HPDE6-E6E7 (cell line): ENCODE results near the gene CAMK1D.
"Not testable (repeated sequence)": the region's sequence is repeated elsewhere in the genome, so short reads cannot be mapped to it uniquely, and the experiment has no call there.

Source experiments
- DNase-seq: peaks from one replicate; pipeline ENCODE4 v3.0.0; 2011; ENCODE audit warnings: missing footprints; ENCODE audit errors: extremely low spot score

CAMK1D gene

DNA sequence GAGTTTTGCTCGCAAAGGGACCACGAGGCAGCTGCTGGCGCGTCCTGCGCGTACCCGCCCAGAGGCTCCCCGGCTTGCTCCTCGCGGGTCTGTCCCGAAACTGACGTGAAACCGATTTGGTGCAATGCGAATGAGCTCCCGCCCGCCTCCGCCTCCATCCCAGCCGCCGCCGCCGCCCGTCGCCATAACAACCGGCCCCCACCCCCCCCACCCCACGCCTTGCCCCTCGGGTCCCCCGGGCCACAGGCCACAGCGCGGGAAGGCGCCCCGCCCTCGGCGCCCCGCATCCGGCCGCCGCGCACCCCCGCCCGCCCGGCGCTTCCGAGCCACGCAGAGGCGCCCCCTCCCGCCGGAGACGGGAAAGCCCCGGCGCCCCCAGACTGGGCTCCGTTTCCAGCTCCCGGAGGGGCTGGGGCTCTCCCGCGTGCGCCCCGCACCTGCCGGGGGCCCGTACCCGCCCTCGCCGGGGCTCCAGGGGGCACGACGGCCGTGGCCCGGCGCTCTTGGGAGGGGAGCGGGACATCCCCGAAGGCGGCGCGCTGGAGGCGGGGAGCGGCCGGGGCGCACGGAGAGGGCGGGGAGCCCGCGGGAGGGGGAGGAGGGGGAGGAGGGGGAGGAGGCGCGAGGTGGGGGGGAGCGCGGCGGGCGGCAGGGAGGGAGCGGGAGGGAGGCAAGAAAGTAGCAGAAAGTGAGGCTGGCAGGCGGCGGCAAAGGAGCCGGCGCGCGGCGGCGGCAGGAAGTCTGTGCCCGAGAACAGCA lies at the start of gene CAMK1D:
TSS of gene CAMK1D (plus strand) at position 678 of the 759 bp plus-strand sequence.
- no peak for DNase-seq

GRCh38 chr10:12301036-12301435 lies 48.3 kb upstream of the CAMK1D start:
- DNase-seq, result not testable (repeated sequence)

GRCh38 chr10:12308057-12308456 lies 41.3 kb upstream of the CAMK1D start:
- DNase-seq, result no peak

GRCh38 chr10:12308736-12309375 lies 40.5 kb upstream of the CAMK1D start:
- no peak for DNase-seq

DNA sequence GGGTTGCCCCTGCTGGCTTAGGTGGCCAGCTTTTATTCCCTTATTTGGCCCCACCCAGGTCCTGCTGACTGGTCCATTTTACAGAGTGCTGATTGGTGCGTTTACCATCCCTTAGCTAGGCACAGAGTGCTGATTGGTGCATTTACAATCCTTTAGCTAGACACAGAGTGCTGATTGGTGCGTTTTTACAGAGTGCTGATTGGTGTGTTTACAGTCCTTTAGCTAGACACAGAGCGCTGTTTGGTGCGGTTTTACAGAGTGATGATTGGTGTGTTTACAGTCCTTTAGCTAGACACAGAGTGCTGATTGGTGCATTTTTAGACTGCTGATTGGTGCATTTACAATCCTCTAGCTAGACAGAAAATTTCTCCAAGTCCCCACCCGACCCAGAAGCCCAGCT lies 39.6 kb upstream of the CAMK1D start:
- not testable (repeated sequence) for DNase-seq

GRCh38 chr10:12314836-12315235 lies 34.5 kb upstream of the CAMK1D start:
- DNase-seq, result no peak

DNA sequence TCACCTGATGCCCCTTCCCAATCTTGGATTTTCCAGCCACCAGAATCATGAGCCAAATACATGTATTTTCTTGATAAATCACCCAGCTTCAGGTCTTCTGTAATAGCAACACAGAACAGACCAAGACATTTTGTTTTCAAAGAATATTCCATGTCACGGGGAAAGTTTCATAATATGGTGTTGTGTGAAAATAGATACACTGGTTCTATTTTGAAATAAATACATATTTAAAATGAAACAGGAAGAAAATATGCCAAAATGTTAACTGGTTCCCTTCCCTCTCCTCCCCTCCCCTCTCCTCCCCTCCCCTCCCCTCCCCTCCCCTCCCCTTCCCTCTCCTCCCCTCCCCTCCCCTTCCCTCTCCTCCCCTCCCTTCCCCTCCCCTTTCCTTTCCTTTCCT lies 30.3 kb upstream of the CAMK1D start:
- DNase-seq, result no peak

- DNase-seq, result no peak
These were observed 28.5 kb upstream of the CAMK1D start for GRCh38 chr10:12320892-12321291.

- DNase-seq, result peak; percentile 16
These were observed 27.7 kb upstream of the CAMK1D start for GRCh38 chr10:12321641-12322040.

GRCh38 chr10:12322583-12323131 lies 26.7 kb upstream of the CAMK1D start:
- no peak for DNase-seq

DNA sequence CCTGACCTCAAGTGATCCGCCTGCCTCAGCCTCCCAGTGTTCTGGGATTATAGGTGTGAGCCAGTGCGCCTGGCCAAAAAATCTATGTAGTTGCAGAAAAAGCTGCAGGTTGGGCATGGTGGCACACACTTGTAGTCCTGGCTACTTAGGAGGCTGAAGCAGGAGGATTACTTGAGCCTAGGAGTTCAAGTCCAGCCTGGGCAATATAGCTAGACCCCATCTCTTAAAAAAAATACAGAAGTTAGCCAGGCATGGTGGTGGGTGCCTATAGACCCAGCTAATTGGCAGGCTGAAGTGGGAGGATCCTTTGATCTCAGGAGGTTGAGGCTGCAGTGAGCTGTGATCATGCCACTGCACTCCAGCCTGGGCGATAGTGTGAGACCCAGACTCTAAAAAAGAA lies 24.8 kb upstream of the CAMK1D start:
- no peak for DNase-seq

DNA sequence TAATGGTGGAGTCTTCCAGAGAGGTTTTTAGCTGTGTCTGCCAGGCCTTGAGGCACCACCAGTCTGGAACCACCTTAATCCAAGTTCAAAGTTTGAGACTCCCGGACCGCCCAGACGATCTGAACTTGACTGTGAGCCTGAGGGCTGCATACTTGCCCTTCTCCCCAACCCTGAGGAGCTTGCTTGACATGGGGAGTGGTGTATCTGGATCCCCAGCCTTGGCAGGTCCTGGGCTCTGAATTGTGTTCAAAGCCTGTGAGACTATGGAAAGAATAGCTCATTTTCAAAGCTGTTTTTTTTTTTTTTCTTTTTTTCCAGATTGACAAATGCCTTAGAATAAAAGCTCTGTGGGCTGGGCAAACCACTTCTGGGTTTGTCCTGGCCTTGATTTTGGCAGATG lies 22.3 kb upstream of the CAMK1D start:
- DNase-seq, result no peak

DNA sequence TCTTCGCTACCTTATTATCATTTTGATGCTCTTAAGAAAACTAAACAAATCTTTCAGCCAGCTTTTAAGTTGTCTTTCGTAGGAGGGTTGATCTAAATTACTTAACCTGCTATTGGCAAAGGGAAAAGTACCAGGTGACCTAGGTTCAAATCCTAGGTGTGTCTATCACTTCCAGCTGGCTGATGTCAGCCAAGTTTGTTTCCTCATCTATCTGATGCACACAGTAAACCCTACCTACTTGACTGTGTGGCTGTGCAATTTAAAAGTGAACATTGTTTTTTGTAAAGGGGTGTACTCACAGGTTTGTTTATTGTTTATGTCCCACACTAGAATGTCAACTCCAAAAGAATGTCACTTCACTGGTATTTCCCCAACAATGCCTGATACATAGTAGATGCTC lies 21.9 kb upstream of the CAMK1D start:
- DNase-seq, result no peak

GRCh38 chr10:12328312-12328711 lies 21.0 kb upstream of the CAMK1D start:
- DNase-seq, result not testable (repeated sequence)

DNA sequence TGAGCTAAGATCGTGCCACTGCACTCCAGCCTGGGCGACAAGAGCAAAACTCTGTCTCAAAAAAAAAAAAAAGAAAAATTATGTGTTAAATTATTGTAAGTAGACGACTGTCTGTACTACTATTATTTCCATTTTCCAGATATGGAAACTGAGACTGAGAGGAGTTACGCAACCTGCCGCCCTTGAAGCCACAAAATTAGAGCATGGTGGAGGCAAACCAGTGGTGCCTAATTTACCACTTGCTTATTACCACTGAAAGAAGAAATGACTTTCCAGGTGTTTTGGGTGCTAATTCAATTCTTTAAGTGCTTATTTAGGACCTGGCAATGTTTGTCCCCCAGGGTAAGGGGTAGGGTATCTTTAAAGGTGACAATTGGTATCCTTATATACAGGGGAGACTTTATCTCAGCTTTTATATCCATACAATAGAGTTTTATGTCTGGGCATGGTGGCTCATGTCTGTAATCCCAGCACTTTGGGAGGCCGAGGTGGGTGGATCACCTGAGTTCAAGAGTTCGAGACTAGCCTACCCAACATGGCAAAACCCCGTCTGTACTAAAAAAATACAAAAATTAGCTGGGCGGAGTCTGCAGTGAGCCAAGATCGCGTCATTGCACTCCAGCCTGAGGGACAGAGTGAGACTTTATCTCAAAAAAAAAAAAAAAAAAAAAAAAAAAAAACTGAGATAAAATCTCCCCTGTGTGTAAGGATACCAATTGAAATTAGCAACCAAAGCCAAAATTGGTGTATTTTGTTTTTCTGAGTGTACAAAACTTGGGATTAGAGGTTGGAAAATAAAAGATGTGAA lies 16.6 kb upstream of the CAMK1D start:
- no peak for DNase-seq

GRCh38 chr10:12333380-12334185 lies 15.8 kb upstream of the CAMK1D start:
- DNase-seq, result peak; percentile 72

DNA sequence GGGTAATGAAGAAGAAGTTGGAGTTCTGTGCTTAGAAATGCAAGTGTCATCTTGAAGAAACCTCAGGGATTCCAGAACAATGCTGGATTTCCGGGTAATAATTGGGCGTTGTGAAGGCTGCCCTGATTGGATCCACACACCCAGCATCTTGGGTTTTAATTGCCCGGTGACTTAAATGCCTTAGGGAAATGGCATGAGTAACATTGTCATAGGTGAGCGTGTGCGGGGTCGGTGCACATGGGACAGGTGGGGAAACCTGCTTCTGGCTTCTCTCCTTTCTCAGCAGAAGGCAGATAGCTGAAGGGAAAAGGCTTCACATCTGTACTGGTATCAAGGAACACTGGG lies 15.2 kb upstream of the CAMK1D start:
- DNase-seq, result no peak

DNA sequence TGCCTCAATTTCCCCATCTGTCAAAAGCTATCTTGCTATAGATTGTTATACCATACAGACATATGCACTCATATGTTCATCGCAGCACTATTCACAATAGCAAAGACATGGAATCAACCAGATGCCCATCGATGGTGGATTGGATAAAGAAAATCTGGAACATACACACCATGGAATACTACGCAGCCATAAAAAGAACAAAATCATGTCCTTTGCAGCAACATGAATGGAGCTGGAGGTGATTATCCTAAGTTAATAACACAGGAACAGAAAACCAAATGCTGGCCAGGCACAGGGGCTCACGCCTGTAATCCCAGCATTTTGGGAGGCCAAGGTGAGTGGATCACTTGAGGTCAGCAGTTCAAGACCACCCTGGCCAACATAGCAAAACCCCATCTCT lies 14.2 kb upstream of the CAMK1D start:
- not testable (repeated sequence) for DNase-seq

DNA sequence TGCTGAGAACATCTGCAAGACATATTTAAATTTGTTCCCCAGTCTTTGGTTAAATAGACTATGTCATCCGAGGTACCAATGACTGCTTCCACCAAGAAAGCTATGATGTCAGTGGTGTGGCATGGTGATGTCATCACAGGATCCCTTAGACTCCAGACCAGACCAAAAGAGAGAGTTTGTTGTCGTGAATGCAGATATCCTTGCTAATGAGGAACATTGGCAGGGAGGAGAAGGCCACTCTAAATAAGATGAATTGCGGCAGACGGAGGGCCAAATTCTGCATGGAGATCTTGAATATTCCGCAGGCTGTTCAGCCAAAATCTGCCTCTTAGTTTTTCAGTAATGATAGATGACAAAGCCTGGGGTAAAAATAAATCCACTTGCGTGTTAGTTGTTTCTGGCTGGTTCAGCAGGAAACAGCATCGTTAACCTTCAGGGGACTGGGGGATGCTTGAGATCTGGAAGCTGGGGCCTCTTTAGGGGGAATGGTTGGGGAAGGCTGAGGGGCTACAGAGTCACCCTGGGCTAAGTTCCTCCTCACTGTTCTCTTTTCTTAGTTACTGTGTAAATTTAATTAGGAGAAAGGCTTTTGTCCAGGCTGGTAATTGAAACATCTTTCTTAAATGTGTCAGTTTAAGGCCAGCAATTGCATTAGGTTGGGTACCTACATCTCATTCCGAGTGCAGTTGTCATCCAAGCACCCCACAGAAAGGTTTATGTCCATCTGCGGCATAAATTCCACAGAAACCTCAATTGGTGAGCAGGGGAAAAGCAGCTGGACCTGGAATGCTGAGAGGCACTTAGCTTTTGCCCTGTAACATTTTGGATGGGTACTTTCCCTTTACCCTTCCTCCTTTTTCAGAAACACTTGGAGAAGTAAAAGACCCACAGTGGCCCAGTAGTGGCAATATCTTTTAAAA lies 11.6 kb upstream of the CAMK1D start:
- no peak for DNase-seq

DNA sequence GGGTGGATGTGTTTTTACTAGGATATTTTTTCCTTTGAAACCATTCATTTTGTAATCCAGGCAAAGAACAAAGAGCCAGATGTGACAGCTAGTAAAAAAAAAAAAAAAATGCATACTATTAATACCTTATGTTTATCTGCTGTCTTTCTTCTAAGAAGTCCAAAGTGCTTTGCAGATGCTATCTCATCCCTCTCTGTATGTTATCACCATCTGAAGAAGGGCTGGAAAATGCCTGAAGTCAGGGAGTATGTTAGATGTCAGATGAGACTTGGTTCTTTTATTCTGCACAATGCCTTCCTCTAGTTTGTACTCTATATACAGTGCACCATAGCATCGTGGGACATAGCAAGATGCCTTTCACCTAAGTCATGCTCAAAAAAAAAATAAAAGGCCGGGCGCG lies 10.4 kb upstream of the CAMK1D start:
- DNase-seq, result no peak

DNA sequence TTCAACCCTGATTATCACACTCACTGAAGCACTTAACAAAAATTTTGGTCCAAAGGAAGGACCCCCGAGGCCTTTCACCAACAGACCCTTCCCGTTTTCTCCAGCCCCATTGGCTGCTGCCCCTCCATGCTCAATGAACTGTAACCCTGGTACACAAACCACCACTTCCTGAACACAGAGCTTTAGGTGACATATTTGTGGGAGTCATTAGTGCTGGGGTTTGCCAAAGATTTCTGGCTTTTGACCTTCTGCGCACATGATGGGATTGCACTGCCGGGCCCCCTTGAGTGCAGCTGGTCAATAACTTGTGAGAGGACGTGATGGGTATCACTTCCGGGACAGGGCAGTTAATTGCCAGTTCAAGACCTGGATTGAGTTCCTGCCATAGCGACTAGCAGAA lies 9.0 kb upstream of the CAMK1D start:
- DNase-seq, result no peak
